ENCODE results near the gene AGER.

AGER gene

DNA sequence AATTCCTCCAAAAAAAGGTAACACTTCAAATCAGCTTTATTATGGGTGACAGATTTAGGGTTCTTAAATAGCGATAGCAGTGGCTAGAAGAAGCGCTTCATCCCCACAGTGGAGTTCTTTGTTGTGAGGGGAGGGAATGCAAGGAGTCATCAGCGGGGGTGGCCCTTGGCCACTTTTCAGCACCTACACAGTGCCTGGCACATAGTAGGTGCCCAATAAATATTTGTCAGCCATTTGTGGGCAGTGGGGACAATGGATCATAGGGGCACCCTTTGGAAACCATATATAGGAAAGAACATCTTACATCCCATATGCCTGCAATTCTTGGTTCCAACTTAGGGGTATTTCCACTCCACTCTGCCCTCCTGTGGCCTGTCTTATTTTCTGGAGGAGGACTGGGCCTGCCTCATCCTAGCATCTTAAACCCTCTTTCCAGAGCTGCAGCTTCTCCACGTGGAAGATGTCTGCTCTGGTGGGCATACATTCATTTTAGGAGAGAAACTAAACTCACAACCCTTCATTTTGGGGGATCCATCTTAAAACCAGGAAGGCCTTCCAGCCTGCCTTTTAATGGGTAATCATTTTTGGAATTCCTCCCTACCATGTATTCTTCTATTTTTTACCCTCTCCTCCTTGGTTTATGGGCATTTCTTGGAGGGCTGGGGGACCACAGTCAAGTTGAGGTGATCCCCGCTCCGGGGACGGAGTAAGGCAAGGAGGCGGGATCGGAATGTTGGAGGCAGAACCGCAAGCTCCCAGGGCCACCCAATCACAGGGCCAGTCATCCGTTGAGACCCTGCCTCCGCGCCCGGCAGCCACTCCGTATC lies 11.0 kb upstream of the AGER start (continued):
- TF ChIP-seq ZFP41 (tag by site-specific recombination; IDR thresholded peaks at IDR 0.05; ENCODE audit: borderline replicate concordance), result no peak
- 0 out of 2 replicates have a peak, but pooled peaks have one; percentile 16 for TF ChIP-seq ZNF366 (tag by site-specific recombination; conservative IDR thresholded peaks at IDR 0.05)
- TF ChIP-seq ZNF48 (tag by site-specific recombination; IDR thresholded peaks at IDR 0.05), result no peak
- TF ChIP-seq ZNF138 (tag by site-specific recombination; IDR thresholded peaks at IDR 0.05; ENCODE audit: borderline replicate concordance), result no peak
- no peak for TF ChIP-seq ZNF677 (tag by site-specific recombination; IDR thresholded peaks at IDR 0.05)
- TF ChIP-seq, protein P1, sequence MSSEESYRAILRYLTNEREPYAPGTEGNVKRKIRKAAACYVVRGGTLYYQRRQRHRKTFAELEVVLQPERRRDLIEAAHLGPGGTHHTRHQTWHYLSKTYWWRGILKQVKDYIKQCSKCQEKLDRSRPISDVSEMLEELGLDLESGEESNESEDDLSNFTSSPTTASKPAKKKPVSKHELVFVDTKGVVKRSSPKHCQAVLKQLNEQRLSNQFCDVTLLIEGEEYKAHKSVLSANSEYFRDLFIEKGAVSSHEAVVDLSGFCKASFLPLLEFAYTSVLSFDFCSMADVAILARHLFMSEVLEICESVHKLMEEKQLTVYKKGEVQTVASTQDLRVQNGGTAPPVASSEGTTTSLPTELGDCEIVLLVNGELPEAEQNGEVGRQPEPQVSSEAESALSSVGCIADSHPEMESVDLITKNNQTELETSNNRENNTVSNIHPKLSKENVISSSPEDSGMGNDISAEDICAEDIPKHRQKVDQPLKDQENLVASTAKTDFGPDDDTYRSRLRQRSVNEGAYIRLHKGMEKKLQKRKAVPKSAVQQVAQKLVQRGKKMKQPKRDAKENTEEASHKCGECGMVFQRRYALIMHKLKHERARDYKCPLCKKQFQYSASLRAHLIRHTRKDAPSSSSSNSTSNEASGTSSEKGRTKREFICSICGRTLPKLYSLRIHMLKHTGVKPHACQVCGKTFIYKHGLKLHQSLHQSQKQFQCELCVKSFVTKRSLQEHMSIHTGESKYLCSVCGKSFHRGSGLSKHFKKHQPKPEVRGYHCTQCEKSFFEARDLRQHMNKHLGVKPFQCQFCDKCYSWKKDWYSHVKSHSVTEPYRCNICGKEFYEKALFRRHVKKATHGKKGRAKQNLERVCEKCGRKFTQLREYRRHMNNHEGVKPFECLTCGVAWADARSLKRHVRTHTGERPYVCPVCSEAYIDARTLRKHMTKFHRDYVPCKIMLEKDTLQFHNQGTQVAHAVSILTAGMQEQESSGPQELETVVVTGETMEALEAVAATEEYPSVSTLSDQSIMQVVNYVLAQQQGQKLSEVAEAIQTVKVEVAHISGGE (tag by site-specific recombination; conservative IDR thresholded peaks at IDR 0.05; ENCODE audit: low read depth), result no peak; the same call in 1 of the 2 replicates
- TF ChIP-seq ZNF776 (tag by site-specific recombination; IDR thresholded peaks at IDR 0.05; ENCODE audit: borderline replicate concordance), result no peak
- TF ChIP-seq ZNF221 (tag by site-specific recombination; IDR thresholded peaks at IDR 0.05; ENCODE audit: borderline replicate concordance), result no peak
- TF ChIP-seq ZNF585B (tag by site-specific recombination; IDR thresholded peaks at IDR 0.05), result no peak
- no peak for TF ChIP-seq ZNF148 (tag by site-specific recombination; IDR thresholded peaks at IDR 0.05; ENCODE audit: borderline replicate concordance)
- TF ChIP-seq KLF16 (tag by site-specific recombination; IDR thresholded peaks at IDR 0.05), result no peak
- no peak for TF ChIP-seq ZNF664 (tag by site-specific recombination; IDR thresholded peaks at IDR 0.05)
- no peak for TF ChIP-seq ZNF174 (tag by site-specific recombination; IDR thresholded peaks at IDR 0.05)
- TF ChIP-seq ZNF146 (tag by site-specific recombination; IDR thresholded peaks at IDR 0.05), result no peak
- no peak for TF ChIP-seq ZSCAN18 (tag by site-specific recombination; IDR thresholded peaks at IDR 0.05)
- no peak; the same call in 1 of the 2 replicates for TF ChIP-seq ZFHX2 (tag by site-specific recombination; conservative IDR thresholded peaks at IDR 0.05)
- no peak for TF ChIP-seq EGR2 (tag by site-specific recombination; IDR thresholded peaks at IDR 0.05; ENCODE audit: low read depth)
- no peak for TF ChIP-seq ZBTB21 (tag by site-specific recombination; IDR thresholded peaks at IDR 0.05)
- TF ChIP-seq ZNF596 (tag by site-specific recombination; IDR thresholded peaks at IDR 0.05), result no peak
- TF ChIP-seq IKZF3 (tag by site-specific recombination; IDR thresholded peaks at IDR 0.05), result peak; percentile 72
- no peak for TF ChIP-seq GLIS2 (tag by site-specific recombination; IDR thresholded peaks at IDR 0.05)
- TF ChIP-seq MEIS1 (CRISPR knock-in tag; IDR thresholded peaks at IDR 0.05; ENCODE audit: borderline replicate concordance), result no peak
- no peak for TF ChIP-seq BCL6B (tag by site-specific recombination; IDR thresholded peaks at IDR 0.05)
- TF ChIP-seq, protein P2, sequence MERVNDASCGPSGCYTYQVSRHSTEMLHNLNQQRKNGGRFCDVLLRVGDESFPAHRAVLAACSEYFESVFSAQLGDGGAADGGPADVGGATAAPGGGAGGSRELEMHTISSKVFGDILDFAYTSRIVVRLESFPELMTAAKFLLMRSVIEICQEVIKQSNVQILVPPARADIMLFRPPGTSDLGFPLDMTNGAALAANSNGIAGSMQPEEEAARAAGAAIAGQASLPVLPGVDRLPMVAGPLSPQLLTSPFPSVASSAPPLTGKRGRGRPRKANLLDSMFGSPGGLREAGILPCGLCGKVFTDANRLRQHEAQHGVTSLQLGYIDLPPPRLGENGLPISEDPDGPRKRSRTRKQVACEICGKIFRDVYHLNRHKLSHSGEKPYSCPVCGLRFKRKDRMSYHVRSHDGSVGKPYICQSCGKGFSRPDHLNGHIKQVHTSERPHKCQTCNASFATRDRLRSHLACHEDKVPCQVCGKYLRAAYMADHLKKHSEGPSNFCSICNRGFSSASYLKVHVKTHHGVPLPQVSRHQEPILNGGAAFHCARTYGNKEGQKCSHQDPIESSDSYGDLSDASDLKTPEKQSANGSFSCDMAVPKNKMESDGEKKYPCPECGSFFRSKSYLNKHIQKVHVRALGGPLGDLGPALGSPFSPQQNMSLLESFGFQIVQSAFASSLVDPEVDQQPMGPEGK (tag by site-specific recombination; IDR thresholded peaks at IDR 0.05), result no peak
- no peak for TF ChIP-seq KLF10 (tag by site-specific recombination; IDR thresholded peaks at IDR 0.05)
- TF ChIP-seq SETDB1 (IDR thresholded peaks at IDR 0.05; ENCODE audit: insufficient read length, low read length), result no peak
- no peak for TF ChIP-seq TRIM28 (IDR thresholded peaks at IDR 0.05; ENCODE audit: borderline replicate concordance, low read length)
- no peak for TF ChIP-seq TCF7L2 (IDR thresholded peaks at IDR 0.05; ENCODE audit: borderline replicate concordance, low read depth, low read length)
- no peak for TF ChIP-seq ZNF37A (tag by site-specific recombination; IDR thresholded peaks at IDR 0.05)
- TF ChIP-seq ZNF184 (tag by site-specific recombination; IDR thresholded peaks at IDR 0.05), result no peak
